Measurements from ENCODE around the gene ARFIP1. TPM values are rescaled to one million over a fixed set of nuclear protein-coding genes. Genes with fewer than 3 reads are reported as not detected.

Gene ARFIP1
- total and polyA plus RNA-seq, 2 of the 8 experiments (the other 6 are each of a cell fraction or from before 2014, with no cell fraction given) = 13.5 to 38.0 TPM

GRCh38 chr4:152946446-152946845 is 166.7 kb downstream of the ARFIP1 start:
- CTCF ChIA-PET (ENCODE audit: partially characterized antibody) = no interaction called here
- H3K79me1 ChIP-seq (ENCODE audit: low read depth, low read length) = peaks cover 11% of the 10 kb centered on the region; the same call in 1 of the 2 replicates
- TF ChIP-seq HDAC2 (IDR thresholded peaks at IDR 0.05; ENCODE audit: borderline replicate concordance in 1 of 2, low read depth in 2 of 2, low read length in 2 of 2) = no peak
- no peak for TF ChIP-seq KDM5A (IDR thresholded peaks at IDR 0.05; ENCODE audit: low read length)
- no peak for TF ChIP-seq TEAD4 (IDR thresholded peaks at IDR 0.05; ENCODE audit: low read depth, low read length)
- no peak for TF ChIP-seq KDM1A (IDR thresholded peaks at IDR 0.05; ENCODE audit: borderline replicate concordance, low read length)
- TF ChIP-seq KDM4A (IDR thresholded peaks at IDR 0.05; ENCODE audit: low read depth, low read length, severe bottlenecking) = no peak

More at GRCh38 chr4:152946446-152946845, 166.7 kb downstream of the ARFIP1 start:
- Histone ChIP-seq H4K5ac (ENCODE audit: insufficient read length, low read depth, low read length) (no peak overlapping the region), H3K4me1 (replicated peaks in 1 of 4; ENCODE audit: control insufficient read depth in 3 of 4, insufficient read depth in 4 of 4, low read length in 3 of 4) (peaks cover 6 to 18% (median 12%) of the 10 kb centered on the region in 4 experiments), H2AFZ (ENCODE audit: low read length) (no peak overlapping the region), H2AK5ac (ENCODE audit: low read depth, low read length) (no peak overlapping the region), H3K9me3 (ENCODE audit: insufficient read depth in 2 of 2, low read depth in 1 of 2, low read length in 1 of 2) (no peaks in the 10 kb centered on the region), H4K8ac (ENCODE audit: extremely low read depth, insufficient read depth, low read length) (no peak overlapping the region), H2BK5ac (ENCODE audit: low read depth, low read length) (no peak overlapping the region), H4K20me1 (replicated peaks in 1 of 2; ENCODE audit: control insufficient read depth in 1 of 2, insufficient read depth in 2 of 2, low read length in 2 of 2) (peaks cover 0 to 10% of the 10 kb centered on the region in 2 experiments), H3K9ac (replicated peaks in 1 of 4; ENCODE audit: extremely low read depth in 1 of 4, low read depth in 3 of 4, low read length in 3 of 4) (no peak overlapping the region), H3K27ac (ENCODE audit: low read depth, low read length) (no peak overlapping the region), H3K56ac (replicated peaks; ENCODE audit: insufficient read length, low read depth, low read length) (no peak overlapping the region), H2BK15ac (ENCODE audit: low read length) (no peak overlapping the region), H2BK20ac (ENCODE audit: low read length) (no peak overlapping the region), H3K36me3 (ENCODE audit: control insufficient read depth in 2 of 4, insufficient read depth in 4 of 4, low read length in 3 of 4) (peaks cover 0 to 22% (median 14%) of the 10 kb centered on the region in 4 experiments; a peak in 5 of 8 replicates), H4K91ac (replicated peaks; ENCODE audit: insufficient read length, low read length) (no peak overlapping the region), H3K4me3 (ENCODE audit: extremely low read depth in 1 of 4, insufficient read depth in 2 of 4, low read depth in 3 of 4, low read length in 4 of 4) (no peak overlapping the region), H3K4me2 (ENCODE audit: insufficient read depth in 1 of 2, low read depth in 2 of 2, low read length in 2 of 2) (no peak overlapping the region), H2BK120ac (replicated peaks; ENCODE audit: low read depth, low read length) (no peak overlapping the region), H3K23me2 (ENCODE audit: low read depth, low read length) (no peaks in the 10 kb centered on the region), H3K27me3 (replicated peaks in 1 of 4; ENCODE audit: control insufficient read depth in 3 of 4, extremely low read depth in 1 of 4, insufficient read depth in 3 of 4, low read length in 3 of 4) (no peaks in the 10 kb centered on the region), H3K23ac (ENCODE audit: insufficient read length) (no peak overlapping the region), H3K79me2 (ENCODE audit: control insufficient read depth in 1 of 2, insufficient read depth in 2 of 2, low read length in 2 of 2) (peaks cover 8 to 80% of the 10 kb centered on the region in 2 experiments), H3K4ac (replicated peaks; ENCODE audit: insufficient read length, low read depth, low read length) (no peak overlapping the region), H2BK12ac (ENCODE audit: low read depth, low read length) (no peak overlapping the region), H3K18ac (ENCODE audit: extremely low read depth, low read length) (no peak overlapping the region), H3K14ac (ENCODE audit: insufficient read length) (no peak overlapping the region)
- 81% methylated on average over 4 of the region's 4 CpGs; no CpG with 5 or more reads in 1 of the 2 experiments for WGBS, 2 experiments (ENCODE audit: extremely low coverage in 1 of 2, insufficient coverage in 1 of 2, insufficient read length in 1 of 2, insufficient replicate concordance in 2 of 2, low coverage in 1 of 2, low lambda C conversion rate in 2 of 2, missing lambda C conversion rate in 1 of 2)
- FAIRE-seq (no peak), DNase-seq (ENCODE audit: low read depth in 1 of 2, low spot score in 2 of 2) (no peak)
- POLR2A ChIA-PET (ENCODE audit: partially characterized antibody) = interaction anchor here (5.8 kb wide), 1 partner anchor 8 kb away, joined by 61 read pairs; the partner anchor contains the start of gene FHDC1
